OCI-LY7 (cell line): ENCODE data around the gene MIEF1.
A peak's percentile ranks its signal among the peaks of the same experiment; 100 is the strongest.

Experiments
- CTCF ChIP-seq: fragments of 200-600 bp; sonication (generic); conservative IDR thresholded peaks from 2 replicates; pipeline ENCODE4 v1.5.1; 2014; ENCODE audit warnings: mild to moderate bottlenecking, antibody characterized with exemption, low read length, moderate library complexity, mixed read lengths
- EZH2phosphoT487 ChIP-seq: fragments of 200-600 bp; sonication (generic); IDR thresholded peaks from 2 replicates; pipeline ENCODE4 v1.6.1; 2018; ENCODE audit warnings: low read depth, borderline replicate concordance, mild to moderate bottlenecking, mixed run types, antibody characterized with exemption, low read length, moderate library complexity, mixed read lengths

GRCh38 chr22:39503630-39504029, 1.5 kb downstream of the MIEF1 start:
- peak; percentile 36; the same call in 1 of the 2 replicates for TF ChIP-seq CTCF
- TF ChIP-seq EZH2phosphoT487: no peak
